Fibroblast of pulmonary artery (primary cell): ENCODE results near the gene BHMT2.

ENCODE experiments used
- DNase-seq: peaks from one replicate; pipeline ENCODE4 v3.0.0-alpha.2; 2010; ENCODE audit warnings: low read depth
- H3K4me3 ChIP-seq: replicated peaks from 2 replicates; pipeline ENCODE4 v1.5.1; 2011; ENCODE audit warnings: low read depth, mild to moderate bottlenecking, control low read depth, low read length, moderate library complexity
- TF ChIP-seq, protein P1 (sequence below): IDR thresholded peaks from 2 replicates; pipeline ENCODE4 v1.5.1; 2011; ENCODE audit warnings: mild to moderate bottlenecking, control low read depth, low read length, inconsistent platforms; ENCODE audit errors: missing control alignments

The BHMT2 gene

DNA sequence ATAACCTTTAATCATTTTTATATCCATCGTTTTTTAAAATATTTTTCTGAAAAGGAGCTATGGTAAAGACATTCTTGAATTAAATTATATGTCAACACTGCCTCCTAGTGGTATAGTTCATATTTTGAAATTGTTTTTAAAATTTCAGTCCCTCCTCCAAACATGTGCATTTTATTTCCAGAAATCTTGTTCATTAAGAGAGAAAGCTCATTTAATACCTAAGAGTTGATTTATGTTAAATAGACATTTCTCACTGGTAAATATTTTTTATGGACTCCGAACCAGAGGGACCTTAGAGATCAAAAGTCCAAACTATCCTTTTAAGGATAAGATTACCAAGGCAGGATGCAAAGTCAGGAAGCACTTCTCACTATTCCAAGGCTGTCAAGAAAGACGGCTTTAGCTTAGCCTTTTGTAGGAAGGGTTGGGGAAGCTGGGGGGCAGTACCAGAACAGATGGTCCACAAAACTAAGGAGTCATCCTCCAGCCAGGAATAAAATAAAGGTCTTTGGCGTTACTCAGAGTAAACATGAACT is 63.6 kb downstream of the BHMT2 start:
- peak; percentile 77 for DNase-seq
- H3K4me3 ChIP-seq = peak overlapping the region; percentile 41

DNA sequence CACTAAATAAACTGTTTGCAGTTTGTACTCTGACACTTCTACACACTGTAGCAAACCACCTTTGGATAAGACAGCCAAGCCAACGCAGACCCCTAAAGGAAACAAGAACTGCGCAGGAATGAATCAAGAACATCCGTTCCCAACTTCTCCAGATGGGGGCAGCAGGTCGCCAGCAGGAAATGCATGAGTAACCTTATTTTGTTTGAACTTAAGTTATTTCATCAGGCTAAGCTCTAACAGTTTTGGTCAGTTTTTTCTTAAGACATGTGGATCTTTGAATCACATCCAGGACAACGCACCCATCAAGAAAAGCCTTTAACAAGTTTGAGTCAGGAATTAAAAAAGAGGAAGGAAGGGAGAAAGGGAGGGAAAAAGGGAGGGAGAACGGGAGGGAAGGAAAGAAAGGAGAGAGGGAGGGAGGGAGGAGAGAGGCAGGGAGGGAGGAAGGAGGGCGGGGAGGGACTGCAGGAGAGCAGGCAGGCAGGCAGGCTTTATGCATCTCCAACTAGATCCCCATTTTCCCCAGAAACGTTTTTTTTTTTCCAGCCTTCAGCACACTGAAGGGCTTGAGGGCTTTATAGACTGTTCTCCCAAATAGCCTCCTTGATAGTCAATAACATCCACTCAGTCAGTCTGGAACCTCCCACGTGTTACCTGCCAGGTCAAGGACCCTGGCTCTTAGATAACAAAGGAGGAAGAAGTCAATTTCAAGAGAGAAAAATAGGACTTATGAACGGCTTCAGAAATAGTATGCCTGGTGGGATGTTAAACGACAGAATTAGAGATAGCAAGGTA is 64.3 kb downstream of the BHMT2 start:
- H3K4me3 ChIP-seq = peak overlapping the region; percentile 41

More for the DNA sequence above, 63.6 kb downstream of the BHMT2 start:
- TF ChIP-seq, protein P1, sequence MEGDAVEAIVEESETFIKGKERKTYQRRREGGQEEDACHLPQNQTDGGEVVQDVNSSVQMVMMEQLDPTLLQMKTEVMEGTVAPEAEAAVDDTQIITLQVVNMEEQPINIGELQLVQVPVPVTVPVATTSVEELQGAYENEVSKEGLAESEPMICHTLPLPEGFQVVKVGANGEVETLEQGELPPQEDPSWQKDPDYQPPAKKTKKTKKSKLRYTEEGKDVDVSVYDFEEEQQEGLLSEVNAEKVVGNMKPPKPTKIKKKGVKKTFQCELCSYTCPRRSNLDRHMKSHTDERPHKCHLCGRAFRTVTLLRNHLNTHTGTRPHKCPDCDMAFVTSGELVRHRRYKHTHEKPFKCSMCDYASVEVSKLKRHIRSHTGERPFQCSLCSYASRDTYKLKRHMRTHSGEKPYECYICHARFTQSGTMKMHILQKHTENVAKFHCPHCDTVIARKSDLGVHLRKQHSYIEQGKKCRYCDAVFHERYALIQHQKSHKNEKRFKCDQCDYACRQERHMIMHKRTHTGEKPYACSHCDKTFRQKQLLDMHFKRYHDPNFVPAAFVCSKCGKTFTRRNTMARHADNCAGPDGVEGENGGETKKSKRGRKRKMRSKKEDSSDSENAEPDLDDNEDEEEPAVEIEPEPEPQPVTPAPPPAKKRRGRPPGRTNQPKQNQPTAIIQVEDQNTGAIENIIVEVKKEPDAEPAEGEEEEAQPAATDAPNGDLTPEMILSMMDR = peak; percentile 24

DNA sequence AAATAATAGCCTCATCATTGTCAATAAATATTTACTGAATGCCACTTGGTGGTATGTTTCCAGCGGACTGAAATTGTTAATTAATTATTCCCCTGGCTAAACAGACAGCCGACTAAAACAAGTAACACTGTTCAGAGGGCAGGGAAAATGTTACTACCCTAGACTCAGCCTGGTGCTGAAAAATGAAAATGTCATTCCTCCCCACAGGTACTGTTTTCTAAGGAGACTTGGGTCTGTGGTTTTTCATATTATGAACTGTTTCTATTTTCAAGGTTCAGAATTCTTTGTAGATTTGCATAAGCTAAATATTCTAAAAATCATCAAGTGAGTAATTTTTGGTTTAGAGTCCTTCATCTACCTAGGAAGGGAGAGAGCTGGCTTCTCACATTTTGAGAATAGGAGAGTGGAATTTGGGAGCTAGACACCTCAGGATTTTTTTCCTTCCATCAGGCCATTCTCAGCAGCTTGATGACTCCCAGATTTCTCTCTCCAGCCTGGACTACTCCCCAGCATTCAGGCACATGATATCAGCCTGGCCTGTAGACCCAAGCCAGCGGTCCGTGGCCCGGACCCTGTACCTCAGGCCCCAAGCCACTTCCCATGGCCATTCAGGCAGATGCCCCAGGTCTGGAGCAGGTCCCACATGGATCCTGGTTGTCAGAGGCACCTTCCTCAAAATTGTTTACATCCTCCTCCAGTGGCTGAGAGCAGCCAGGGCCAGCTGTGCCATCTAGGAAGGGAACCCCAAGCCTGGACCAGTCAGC is 66.4 kb downstream of the BHMT2 start:
- no peak overlapping the region for H3K4me3 ChIP-seq
- no peak for DNase-seq
- TF ChIP-seq, protein P1 = no peak

More for the DNA sequence above, 64.3 kb downstream of the BHMT2 start:
- TF ChIP-seq, protein P1 = peak; percentile 85
- DNase-seq = peak; percentile 87

DNA sequence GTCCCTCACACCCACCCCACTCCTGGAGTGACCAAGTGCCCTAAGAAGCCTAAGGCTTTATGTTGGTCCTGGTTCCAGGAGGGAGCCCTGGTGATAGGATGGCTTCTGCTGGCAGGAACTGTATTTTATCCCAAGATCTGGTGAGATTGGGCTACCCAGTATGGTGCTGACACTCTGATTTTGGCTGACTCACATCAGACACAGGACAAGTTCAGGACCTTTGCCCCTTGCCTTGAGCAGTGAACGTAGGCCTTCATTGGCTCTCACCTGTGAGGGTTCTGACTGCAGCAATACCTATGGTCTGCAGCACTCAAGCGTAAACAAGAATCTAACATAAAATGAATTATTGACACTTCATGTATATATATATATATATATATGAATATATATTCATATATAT is 67.1 kb downstream of the BHMT2 start:
- TF ChIP-seq, protein P1 = no peak
- DNase-seq = no peak

More for the DNA sequence above, 67.1 kb downstream of the BHMT2 start:
- H3K4me3 ChIP-seq = no peak overlapping the region
